ENCODE measurements around the gene KAT6B. TPM values are rescaled to one million over a fixed set of nuclear protein-coding genes. Genes with fewer than 3 reads are reported as not detected.
A peak's percentile ranks its signal among the peaks of the same experiment; 100 is the strongest.

The KAT6B gene
- total RNA-seq, 1 donor from 2014 or later = 21.7 TPM

- Mint-ChIP-seq H3K27ac (ENCODE audit: unreplicated experiment) (peak overlapping the region; percentile 4), H3K9me3 (ENCODE audit: unreplicated experiment) (no peaks in the 10 kb centered on the region), H3K4me1 (ENCODE audit: low read depth, unreplicated experiment) (peaks cover 50% of the 10 kb centered on the region), H3K27me3 (ENCODE audit: low read depth, unreplicated experiment) (no peaks in the 10 kb centered on the region), H3K36me3 (ENCODE audit: low read depth, unreplicated experiment) (no peaks in the 10 kb centered on the region), H3K4me3 (ENCODE audit: unreplicated experiment) (no peak overlapping the region)
- TF ChIP-seq CTCF (IDR thresholded peaks at IDR 0.05; ENCODE audit: insufficient read depth, low read depth, low read length) = no peak
- no peak for TF ChIP-seq EZH2 (IDR thresholded peaks at IDR 0.05; ENCODE audit: insufficient read depth, low read length)
- peak overlapping the region; percentile 73 for H3K27ac ChIP-seq (ENCODE audit: low read depth, low read length)
- H3K36me3 ChIP-seq (ENCODE audit: insufficient read depth, low read length) = no peaks in the 10 kb centered on the region
- peak overlapping the region; percentile 25 for H3K9ac ChIP-seq (ENCODE audit: low read length)
- H3K4me1 ChIP-seq (ENCODE audit: insufficient read depth, low read length) = peaks cover 57% of the 10 kb centered on the region
- H3K79me2 ChIP-seq (ENCODE audit: insufficient read depth, low read length) = peaks cover 35% of the 10 kb centered on the region
- H3K9me3 ChIP-seq (ENCODE audit: insufficient read depth, low read depth, low read length) = no peaks in the 10 kb centered on the region
- H4K20me1 ChIP-seq (ENCODE audit: insufficient read depth, low read length) = peaks cover 41% of the 10 kb centered on the region
- FAIRE-seq (peak; percentile 39), DNase-seq (ENCODE audit: low read depth) (peak; percentile 96)
- H2AFZ ChIP-seq (ENCODE audit: low read depth, low read length) = no peak overlapping the region
- H3K27me3 ChIP-seq (ENCODE audit: insufficient read depth, low read length) = no peaks in the 10 kb centered on the region
- H3K4me2 ChIP-seq (ENCODE audit: low read length) = peak overlapping the region; percentile 72
- H3K4me3 ChIP-seq (ENCODE audit: insufficient read depth, low read depth, low read length) = peak overlapping the region; percentile 19
Observed at GRCh38 chr10:74924251-74924963, 98.0 kb downstream of the KAT6B start.

- Histone ChIP-seq H3K27ac (ENCODE audit: low read depth, low read length) (peak overlapping the region; percentile 73), H2AFZ (ENCODE audit: low read depth, low read length) (no peak overlapping the region), H3K4me1 (ENCODE audit: insufficient read depth, low read length) (peaks cover 59% of the 10 kb centered on the region), H3K4me3 (ENCODE audit: insufficient read depth, low read depth, low read length) (no peak overlapping the region), H3K27me3 (ENCODE audit: insufficient read depth, low read length) (no peaks in the 10 kb centered on the region), H3K36me3 (ENCODE audit: insufficient read depth, low read length) (no peaks in the 10 kb centered on the region), H4K20me1 (ENCODE audit: insufficient read depth, low read length) (peaks cover 41% of the 10 kb centered on the region), H3K4me2 (ENCODE audit: low read length) (no peak overlapping the region), H3K79me2 (ENCODE audit: insufficient read depth, low read length) (peaks cover 29% of the 10 kb centered on the region), H3K9me3 (ENCODE audit: insufficient read depth, low read depth, low read length) (no peaks in the 10 kb centered on the region), H3K9ac (ENCODE audit: low read length) (no peak overlapping the region)
- H3K27ac Mint-ChIP-seq (ENCODE audit: unreplicated experiment) = no peak overlapping the region
- FAIRE-seq (no peak), DNase-seq (ENCODE audit: low read depth) (no peak)
- H3K4me1 Mint-ChIP-seq (ENCODE audit: low read depth, unreplicated experiment) = peaks cover 50% of the 10 kb centered on the region
- TF ChIP-seq CTCF (IDR thresholded peaks at IDR 0.05; ENCODE audit: insufficient read depth, low read depth, low read length) = no peak
- H3K4me3 Mint-ChIP-seq (ENCODE audit: unreplicated experiment) = no peak overlapping the region
- H3K9me3 Mint-ChIP-seq (ENCODE audit: unreplicated experiment) = no peaks in the 10 kb centered on the region
- H3K27me3 Mint-ChIP-seq (ENCODE audit: low read depth, unreplicated experiment) = no peaks in the 10 kb centered on the region
- no peaks in the 10 kb centered on the region for H3K36me3 Mint-ChIP-seq (ENCODE audit: low read depth, unreplicated experiment)
Observed at GRCh38 chr10:74925291-74925690, 98.9 kb downstream of the KAT6B start.

- Histone ChIP-seq H4K20me1 (ENCODE audit: insufficient read depth, low read length) (peaks cover 42% of the 10 kb centered on the region), H3K79me2 (ENCODE audit: insufficient read depth, low read length) (peaks cover 30% of the 10 kb centered on the region), H3K9ac (ENCODE audit: low read length) (no peak overlapping the region), H3K9me3 (ENCODE audit: insufficient read depth, low read depth, low read length) (no peaks in the 10 kb centered on the region), H3K27me3 (ENCODE audit: insufficient read depth, low read length) (no peaks in the 10 kb centered on the region), H3K4me2 (ENCODE audit: low read length) (no peak overlapping the region), H3K36me3 (ENCODE audit: insufficient read depth, low read length) (no peaks in the 10 kb centered on the region), H3K4me1 (ENCODE audit: insufficient read depth, low read length) (peaks cover 59% of the 10 kb centered on the region), H3K4me3 (ENCODE audit: insufficient read depth, low read depth, low read length) (no peak overlapping the region), H3K27ac (ENCODE audit: low read depth, low read length) (no peak overlapping the region), H2AFZ (ENCODE audit: low read depth, low read length) (no peak overlapping the region)
- Mint-ChIP-seq H3K4me1 (ENCODE audit: low read depth, unreplicated experiment) (peaks cover 50% of the 10 kb centered on the region), H3K27me3 (ENCODE audit: low read depth, unreplicated experiment) (no peaks in the 10 kb centered on the region), H3K4me3 (ENCODE audit: unreplicated experiment) (no peak overlapping the region), H3K36me3 (ENCODE audit: low read depth, unreplicated experiment) (no peaks in the 10 kb centered on the region), H3K9me3 (ENCODE audit: unreplicated experiment) (no peaks in the 10 kb centered on the region), H3K27ac (ENCODE audit: unreplicated experiment) (no peak overlapping the region)
- DNase-seq (ENCODE audit: low read depth) = no peak
- TF ChIP-seq EZH2 (IDR thresholded peaks at IDR 0.05; ENCODE audit: insufficient read depth, low read length) (no peak), CTCF (IDR thresholded peaks at IDR 0.05; ENCODE audit: insufficient read depth, low read depth, low read length) (no peak)
- FAIRE-seq = no peak
Observed at GRCh38 chr10:74925708-74926107, 99.3 kb downstream of the KAT6B start.

Measured in astrocyte (in vitro differentiated cells and primary cell).